GM23338 (cell line): ENCODE measurements around the gene USP3. TPM values are rescaled to one million over a fixed set of nuclear protein-coding genes. Genes with fewer than 3 reads are reported as not detected.

ENCODE experiments used
- ATAC-seq: fragments of 200-7000 bp; cut with Tn5 transposase; 3 replicates; pipeline ENCODE4 v1.9.1; 2020
- DNase-seq: peaks from one replicate; pipeline ENCODE4 v3.0.0-alpha.2; 2015; ENCODE audit warnings: low spot score
- H2AFZ ChIP-seq: fragments of 200-600 bp; sonication (generic); 2 replicates; pipeline ENCODE4 v1.8.0; 2016; ENCODE audit warnings: antibody characterized with exemption, mild to moderate bottlenecking, moderate library complexity
- H3F3A ChIP-seq: fragments of 200-600 bp; sonication (generic); replicated peaks from 2 replicates; pipeline ENCODE4 v1.8.0; 2017; ENCODE audit warnings: antibody characterized with exemption, mixed run types, low read depth
- H3K27ac ChIP-seq: fragments of 200-600 bp; sonication (generic); 2 replicates; pipeline ENCODE4 v1.6.1; 2016; ENCODE audit warnings: low read depth
- H3K27me3 ChIP-seq: fragments of 200-600 bp; sonication (generic); 2 replicates; pipeline ENCODE4 v1.8.0; 2016; ENCODE audit warnings: mild to moderate bottlenecking, mixed run types, moderate library complexity; ENCODE audit not compliant: insufficient read depth
- H3K36me3 ChIP-seq: fragments of 200-600 bp; sonication (generic); 2 replicates; pipeline ENCODE4 v1.8.0; 2016; ENCODE audit warnings: mild to moderate bottlenecking; ENCODE audit not compliant: insufficient read depth
- H3K4me1 ChIP-seq: fragments of 200-600 bp; sonication (generic); 2 replicates; pipeline ENCODE4 v1.8.0; 2016; ENCODE audit warnings: mild to moderate bottlenecking, moderate library complexity; ENCODE audit not compliant: insufficient read depth
- H3K4me2 ChIP-seq: fragments of 200-600 bp; sonication (generic); 2 replicates; pipeline ENCODE4 v1.7.1; 2017; ENCODE audit warnings: mixed run types
- H3K4me3 ChIP-seq: fragments of 200-600 bp; sonication (generic); 2 replicates; pipeline ENCODE4 v1.6.1; 2016; ENCODE audit warnings: mixed run types
- H3K79me2 ChIP-seq: fragments of 200-600 bp; sonication (generic); replicated peaks from 2 replicates; pipeline ENCODE4 v1.8.0; 2017; ENCODE audit warnings: mild to moderate bottlenecking; ENCODE audit not compliant: insufficient read depth
- H3K9me2 ChIP-seq: fragments of 200-600 bp; sonication (generic); 2 replicates; pipeline ENCODE4 v1.8.0; 2017; ENCODE audit not compliant: insufficient read depth
- H4K20me1 ChIP-seq: fragments of 200-600 bp; sonication (generic); replicated peaks from 2 replicates; pipeline ENCODE4 v1.8.0; 2017; ENCODE audit warnings: mild to moderate bottlenecking; ENCODE audit not compliant: insufficient read depth
- H3K27ac Mint-ChIP-seq: 2 replicates; pipeline ENCODE4 v1.8.0; 2020; ENCODE audit warnings: inconsistent platforms, mild to moderate bottlenecking, moderate library complexity, mixed read lengths
- H3K27me3 Mint-ChIP-seq: 3 replicates; pipeline ENCODE4 v1.8.0; 2022; ENCODE audit warnings: low read depth, mild to moderate bottlenecking, moderate library complexity, mixed read lengths, inconsistent platforms; ENCODE audit not compliant: insufficient read depth, poor library complexity
- H3K36me3 Mint-ChIP-seq: 3 replicates; pipeline ENCODE4 v1.8.0; 2021; ENCODE audit warnings: low read depth, mild to moderate bottlenecking, inconsistent platforms, moderate library complexity, mixed read lengths
- H3K4me1 Mint-ChIP-seq: 3 replicates; pipeline ENCODE4 v1.8.0; 2020; ENCODE audit warnings: mild to moderate bottlenecking, inconsistent platforms, mixed read lengths
- H3K4me3 Mint-ChIP-seq: 3 replicates; pipeline ENCODE4 v1.8.0; 2021; ENCODE audit warnings: moderate library complexity, mild to moderate bottlenecking, inconsistent platforms, mixed read lengths
- H3K9me3 Mint-ChIP-seq: 3 replicates; pipeline ENCODE4 v1.8.0; 2020; ENCODE audit warnings: moderate library complexity, mild to moderate bottlenecking, inconsistent platforms, mixed read lengths
- CREB1 ChIP-seq: fragments of 250-450 bp; sonication (Bioruptor Pico); IDR thresholded peaks from 2 replicates; pipeline ENCODE4 v1.5.0; 2020; ENCODE audit warnings: low read depth, mild to moderate bottlenecking, moderate library complexity
- EZH2 ChIP-seq: fragments of 200-600 bp; sonication (generic); IDR thresholded peaks from one replicate; pipeline ENCODE4 v1.8.0; 2017; ENCODE audit warnings: antibody characterized with exemption, mild to moderate bottlenecking, low read depth; ENCODE audit not compliant: unreplicated experiment
- EZH2phosphoT487 ChIP-seq: fragments of 200-600 bp; sonication (generic); IDR thresholded peaks from one replicate; pipeline ENCODE4 v1.8.1; 2018; ENCODE audit warnings: antibody characterized with exemption; ENCODE audit not compliant: unreplicated experiment
- NANOG ChIP-seq: IDR thresholded peaks from 2 replicates; pipeline ENCODE4 v1.6.1; 2016; ENCODE audit warnings: antibody characterized with exemption, borderline replicate concordance
- POLR2AphosphoS5 ChIP-seq: IDR thresholded peaks from 2 replicates; pipeline ENCODE4 v1.6.1; 2016; ENCODE audit warnings: antibody characterized with exemption, low read depth
- STAT1 ChIP-seq: IDR thresholded peaks from one replicate; pipeline ENCODE4 v1.6.1; 2016; ENCODE audit warnings: antibody characterized with exemption; ENCODE audit not compliant: unreplicated experiment
- ZNF114 ChIP-seq: fragments of 250-450 bp; sonication (Bioruptor Pico); IDR thresholded peaks from 2 replicates; pipeline ENCODE4 v1.5.0; 2020; ENCODE audit warnings: mild to moderate bottlenecking, moderate library complexity
- ZNF331 ChIP-seq: fragments of 250-450 bp; sonication (Bioruptor Pico); IDR thresholded peaks from 2 replicates; pipeline ENCODE4 v1.5.0; 2020; ENCODE audit warnings: low read depth, mild to moderate bottlenecking, moderate library complexity
- polyA plus RNA-seq: library from polyadenylated mRNA; unstranded; fragments of >200 nt; fragmentation: Nextera tagmentation; extraction: Ambion mirVana; gene quantifications from 2 replicates; pipeline ENCODE4 v1.2.1, GENCODE V29; 2016
- total RNA-seq: library from RNA; depleted of rRNA; stranded (reverse); fragments of >200 nt; shearing (Covaris generic); gene quantifications from 2 replicates; pipeline ENCODE4 v1.2.3, GENCODE V29; 2014
- TF ChIP-seq, protein P1 (sequence below): fragments of 250-450 bp; sonication (Bioruptor Pico); IDR thresholded peaks from 2 replicates; pipeline ENCODE4 v1.5.0; 2020; ENCODE audit warnings: mild to moderate bottlenecking, moderate library complexity
- TF ChIP-seq, protein P2 (sequence below), 2 experiments: fragments of 200-600 bp in 1 of 2; sonication (generic) in 1 of 2; conservative IDR thresholded peaks; 2 replicates each; pipeline versions ENCODE4 v1.5.1 to v1.6.1; 2016 to 2017; ENCODE audit warnings: antibody characterized with exemption in 2 of 2, low read depth in 2 of 2, mild to moderate bottlenecking in 2 of 2, moderate library complexity in 1 of 2
- TF ChIP-seq, protein P3 (sequence below): IDR thresholded peaks from one replicate; pipeline ENCODE4 v1.6.1; 2018; ENCODE audit warnings: antibody characterized with exemption; ENCODE audit not compliant: unreplicated experiment
- TF ChIP-seq, protein P4 (sequence below): IDR thresholded peaks from 2 replicates; pipeline ENCODE4 v1.6.1; 2016; ENCODE audit warnings: antibody characterized with exemption

Gene USP3
- total and polyA plus RNA-seq, 2 experiments from 2014 or later, result 9.7 to 9.9 TPM

DNA sequence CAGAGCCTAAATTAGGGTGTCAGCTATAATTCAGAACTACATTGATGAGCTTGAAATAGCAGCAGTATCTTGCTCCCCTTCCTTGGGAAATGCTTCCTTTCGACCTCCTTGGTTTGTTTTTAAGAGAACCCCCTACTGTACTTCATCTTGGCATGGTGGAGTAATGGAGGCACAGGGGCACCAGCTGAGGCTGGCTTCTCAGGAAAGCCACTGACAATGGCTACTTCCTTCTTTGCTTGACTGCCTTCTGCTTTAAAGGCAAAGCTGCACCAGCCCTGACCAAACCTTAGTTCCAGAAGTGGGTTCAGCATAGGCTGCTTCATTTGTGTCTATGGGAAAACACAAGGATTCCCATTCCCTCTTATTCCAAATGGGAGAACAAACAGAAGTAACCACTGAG lies 91.3 kb downstream of the USP3 start (continued):
- TF ChIP-seq, protein P1, sequence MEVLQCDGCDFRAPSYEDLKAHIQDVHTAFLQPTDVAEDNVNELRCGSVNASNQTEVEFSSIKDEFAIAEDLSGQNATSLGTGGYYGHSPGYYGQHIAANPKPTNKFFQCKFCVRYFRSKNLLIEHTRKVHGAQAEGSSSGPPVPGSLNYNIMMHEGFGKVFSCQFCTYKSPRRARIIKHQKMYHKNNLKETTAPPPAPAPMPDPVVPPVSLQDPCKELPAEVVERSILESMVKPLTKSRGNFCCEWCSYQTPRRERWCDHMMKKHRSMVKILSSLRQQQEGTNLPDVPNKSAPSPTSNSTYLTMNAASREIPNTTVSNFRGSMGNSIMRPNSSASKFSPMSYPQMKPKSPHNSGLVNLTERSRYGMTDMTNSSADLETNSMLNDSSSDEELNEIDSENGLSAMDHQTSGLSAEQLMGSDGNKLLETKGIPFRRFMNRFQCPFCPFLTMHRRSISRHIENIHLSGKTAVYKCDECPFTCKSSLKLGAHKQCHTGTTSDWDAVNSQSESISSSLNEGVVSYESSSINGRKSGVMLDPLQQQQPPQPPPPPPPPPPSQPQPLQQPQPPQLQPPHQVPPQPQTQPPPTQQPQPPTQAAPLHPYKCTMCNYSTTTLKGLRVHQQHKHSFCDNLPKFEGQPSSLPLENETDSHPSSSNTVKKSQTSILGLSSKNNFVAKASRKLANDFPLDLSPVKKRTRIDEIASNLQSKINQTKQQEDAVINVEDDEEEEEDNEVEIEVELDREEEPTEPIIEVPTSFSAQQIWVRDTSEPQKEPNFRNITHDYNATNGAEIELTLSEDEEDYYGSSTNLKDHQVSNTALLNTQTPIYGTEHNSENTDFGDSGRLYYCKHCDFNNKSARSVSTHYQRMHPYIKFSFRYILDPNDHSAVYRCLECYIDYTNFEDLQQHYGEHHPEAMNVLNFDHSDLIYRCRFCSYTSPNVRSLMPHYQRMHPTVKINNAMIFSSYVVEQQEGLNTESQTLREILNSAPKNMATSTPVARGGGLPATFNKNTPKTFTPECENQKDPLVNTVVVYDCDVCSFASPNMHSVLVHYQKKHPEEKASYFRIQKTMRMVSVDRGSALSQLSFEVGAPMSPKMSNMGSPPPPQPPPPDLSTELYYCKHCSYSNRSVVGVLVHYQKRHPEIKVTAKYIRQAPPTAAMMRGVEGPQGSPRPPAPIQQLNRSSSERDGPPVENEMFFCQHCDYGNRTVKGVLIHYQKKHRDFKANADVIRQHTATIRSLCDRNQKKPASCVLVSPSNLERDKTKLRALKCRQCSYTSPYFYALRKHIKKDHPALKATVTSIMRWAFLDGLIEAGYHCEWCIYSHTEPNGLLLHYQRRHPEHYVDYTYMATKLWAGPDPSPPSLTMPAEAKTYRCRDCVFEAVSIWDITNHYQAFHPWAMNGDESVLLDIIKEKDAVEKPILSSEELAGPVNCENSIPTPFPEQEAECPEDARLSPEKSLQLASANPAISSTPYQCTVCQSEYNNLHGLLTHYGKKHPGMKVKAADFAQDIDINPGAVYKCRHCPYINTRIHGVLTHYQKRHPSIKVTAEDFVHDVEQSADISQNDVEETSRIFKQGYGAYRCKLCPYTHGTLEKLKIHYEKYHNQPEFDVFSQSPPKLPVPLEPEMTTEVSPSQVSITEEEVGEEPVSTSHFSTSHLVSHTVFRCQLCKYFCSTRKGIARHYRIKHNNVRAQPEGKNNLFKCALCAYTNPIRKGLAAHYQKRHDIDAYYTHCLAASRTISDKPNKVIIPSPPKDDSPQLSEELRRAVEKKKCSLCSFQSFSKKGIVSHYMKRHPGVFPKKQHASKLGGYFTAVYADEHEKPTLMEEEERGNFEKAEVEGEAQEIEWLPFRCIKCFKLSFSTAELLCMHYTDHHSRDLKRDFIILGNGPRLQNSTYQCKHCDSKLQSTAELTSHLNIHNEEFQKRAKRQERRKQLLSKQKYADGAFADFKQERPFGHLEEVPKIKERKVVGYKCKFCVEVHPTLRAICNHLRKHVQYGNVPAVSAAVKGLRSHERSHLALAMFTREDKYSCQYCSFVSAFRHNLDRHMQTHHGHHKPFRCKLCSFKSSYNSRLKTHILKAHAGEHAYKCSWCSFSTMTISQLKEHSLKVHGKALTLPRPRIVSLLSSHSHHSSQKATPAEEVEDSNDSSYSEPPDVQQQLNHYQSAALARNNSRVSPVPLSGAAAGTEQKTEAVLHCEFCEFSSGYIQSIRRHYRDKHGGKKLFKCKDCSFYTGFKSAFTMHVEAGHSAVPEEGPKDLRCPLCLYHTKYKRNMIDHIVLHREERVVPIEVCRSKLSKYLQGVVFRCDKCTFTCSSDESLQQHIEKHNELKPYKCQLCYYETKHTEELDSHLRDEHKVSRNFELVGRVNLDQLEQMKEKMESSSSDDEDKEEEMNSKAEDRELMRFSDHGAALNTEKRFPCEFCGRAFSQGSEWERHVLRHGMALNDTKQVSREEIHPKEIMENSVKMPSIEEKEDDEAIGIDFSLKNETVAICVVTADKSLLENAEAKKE (CRISPR knock-in tag), result no peak
- no peak for TF ChIP-seq STAT1

DNA sequence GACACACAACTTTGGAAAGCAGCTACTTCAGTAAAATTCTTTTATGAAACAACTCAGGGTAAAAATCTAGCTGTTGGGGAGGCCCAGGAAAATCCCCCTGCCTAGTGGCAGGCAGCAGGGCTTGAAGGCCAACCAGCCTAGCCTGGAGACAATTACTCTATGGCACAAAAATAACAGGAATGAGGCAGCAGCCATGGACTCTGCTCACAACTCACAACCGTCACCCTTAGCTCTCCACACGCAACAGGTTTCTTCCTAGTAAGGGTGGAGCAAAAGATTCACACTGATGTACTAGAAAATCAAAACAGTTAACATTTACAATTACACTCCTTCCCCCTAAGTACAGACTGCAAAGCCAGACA lies 92.3 kb downstream of the USP3 start:
- Mint-ChIP-seq H3K9me3 (no peaks in the 10 kb centered on the region), H3K27me3 (peaks cover 25% of the 10 kb centered on the region), H3K4me1 (peaks cover 39% of the 10 kb centered on the region), H3K4me3 (no peak overlapping the region), H3K36me3 (peaks cover 2% of the 10 kb centered on the region; the same call in 1 of the 3 replicates), H3K27ac (no peak overlapping the region)
- Histone ChIP-seq H3K4me1 (peaks cover 19% of the 10 kb centered on the region), H3K36me3 (no peaks in the 10 kb centered on the region), H3K27me3 (peaks cover 23% of the 10 kb centered on the region), H3K4me2 (no peak overlapping the region), H3F3A (peaks cover 9% of the 10 kb centered on the region; the same call in 1 of the 2 replicates), H3K4me3 (no peak overlapping the region), H2AFZ (no peak overlapping the region; the same call in 1 of the 2 replicates), H4K20me1 (no peaks in the 10 kb centered on the region), H3K79me2 (no peaks in the 10 kb centered on the region), H3K27ac (no peak overlapping the region), H3K9me2 (no peaks in the 10 kb centered on the region)
- ATAC-seq (no peak), DNase-seq (no peak)
- TF ChIP-seq, protein P2, sequence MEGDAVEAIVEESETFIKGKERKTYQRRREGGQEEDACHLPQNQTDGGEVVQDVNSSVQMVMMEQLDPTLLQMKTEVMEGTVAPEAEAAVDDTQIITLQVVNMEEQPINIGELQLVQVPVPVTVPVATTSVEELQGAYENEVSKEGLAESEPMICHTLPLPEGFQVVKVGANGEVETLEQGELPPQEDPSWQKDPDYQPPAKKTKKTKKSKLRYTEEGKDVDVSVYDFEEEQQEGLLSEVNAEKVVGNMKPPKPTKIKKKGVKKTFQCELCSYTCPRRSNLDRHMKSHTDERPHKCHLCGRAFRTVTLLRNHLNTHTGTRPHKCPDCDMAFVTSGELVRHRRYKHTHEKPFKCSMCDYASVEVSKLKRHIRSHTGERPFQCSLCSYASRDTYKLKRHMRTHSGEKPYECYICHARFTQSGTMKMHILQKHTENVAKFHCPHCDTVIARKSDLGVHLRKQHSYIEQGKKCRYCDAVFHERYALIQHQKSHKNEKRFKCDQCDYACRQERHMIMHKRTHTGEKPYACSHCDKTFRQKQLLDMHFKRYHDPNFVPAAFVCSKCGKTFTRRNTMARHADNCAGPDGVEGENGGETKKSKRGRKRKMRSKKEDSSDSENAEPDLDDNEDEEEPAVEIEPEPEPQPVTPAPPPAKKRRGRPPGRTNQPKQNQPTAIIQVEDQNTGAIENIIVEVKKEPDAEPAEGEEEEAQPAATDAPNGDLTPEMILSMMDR (conservative IDR thresholded peaks at IDR 0.05; ENCODE audit: low read depth in 2 of 2), result no peak
- TF ChIP-seq CREB1 (no peak), ZNF331 (no peak), EZH2 (no peak), ZNF114 (CRISPR knock-in tag) (no peak), POLR2AphosphoS5 (no peak), EZH2phosphoT487 (no peak), NANOG (no peak), STAT1 (no peak)
- TF ChIP-seq, protein P3, sequence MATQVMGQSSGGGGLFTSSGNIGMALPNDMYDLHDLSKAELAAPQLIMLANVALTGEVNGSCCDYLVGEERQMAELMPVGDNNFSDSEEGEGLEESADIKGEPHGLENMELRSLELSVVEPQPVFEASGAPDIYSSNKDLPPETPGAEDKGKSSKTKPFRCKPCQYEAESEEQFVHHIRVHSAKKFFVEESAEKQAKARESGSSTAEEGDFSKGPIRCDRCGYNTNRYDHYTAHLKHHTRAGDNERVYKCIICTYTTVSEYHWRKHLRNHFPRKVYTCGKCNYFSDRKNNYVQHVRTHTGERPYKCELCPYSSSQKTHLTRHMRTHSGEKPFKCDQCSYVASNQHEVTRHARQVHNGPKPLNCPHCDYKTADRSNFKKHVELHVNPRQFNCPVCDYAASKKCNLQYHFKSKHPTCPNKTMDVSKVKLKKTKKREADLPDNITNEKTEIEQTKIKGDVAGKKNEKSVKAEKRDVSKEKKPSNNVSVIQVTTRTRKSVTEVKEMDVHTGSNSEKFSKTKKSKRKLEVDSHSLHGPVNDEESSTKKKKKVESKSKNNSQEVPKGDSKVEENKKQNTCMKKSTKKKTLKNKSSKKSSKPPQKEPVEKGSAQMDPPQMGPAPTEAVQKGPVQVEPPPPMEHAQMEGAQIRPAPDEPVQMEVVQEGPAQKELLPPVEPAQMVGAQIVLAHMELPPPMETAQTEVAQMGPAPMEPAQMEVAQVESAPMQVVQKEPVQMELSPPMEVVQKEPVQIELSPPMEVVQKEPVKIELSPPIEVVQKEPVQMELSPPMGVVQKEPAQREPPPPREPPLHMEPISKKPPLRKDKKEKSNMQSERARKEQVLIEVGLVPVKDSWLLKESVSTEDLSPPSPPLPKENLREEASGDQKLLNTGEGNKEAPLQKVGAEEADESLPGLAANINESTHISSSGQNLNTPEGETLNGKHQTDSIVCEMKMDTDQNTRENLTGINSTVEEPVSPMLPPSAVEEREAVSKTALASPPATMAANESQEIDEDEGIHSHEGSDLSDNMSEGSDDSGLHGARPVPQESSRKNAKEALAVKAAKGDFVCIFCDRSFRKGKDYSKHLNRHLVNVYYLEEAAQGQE, result no peak
- TF ChIP-seq, protein P4, sequence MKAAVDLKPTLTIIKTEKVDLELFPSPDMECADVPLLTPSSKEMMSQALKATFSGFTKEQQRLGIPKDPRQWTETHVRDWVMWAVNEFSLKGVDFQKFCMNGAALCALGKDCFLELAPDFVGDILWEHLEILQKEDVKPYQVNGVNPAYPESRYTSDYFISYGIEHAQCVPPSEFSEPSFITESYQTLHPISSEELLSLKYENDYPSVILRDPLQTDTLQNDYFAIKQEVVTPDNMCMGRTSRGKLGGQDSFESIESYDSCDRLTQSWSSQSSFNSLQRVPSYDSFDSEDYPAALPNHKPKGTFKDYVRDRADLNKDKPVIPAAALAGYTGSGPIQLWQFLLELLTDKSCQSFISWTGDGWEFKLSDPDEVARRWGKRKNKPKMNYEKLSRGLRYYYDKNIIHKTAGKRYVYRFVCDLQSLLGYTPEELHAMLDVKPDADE, result no peak
